Measurements from ENCODE around the gene JARID2.

- TF ChIP-seq CTCF (IDR thresholded peaks at IDR 0.05 in 2 of 3, conservative IDR thresholded peaks at IDR 0.05 in 1 of 3; ENCODE audit: borderline replicate concordance in 1 of 3, insufficient read depth in 1 of 3, low read depth in 2 of 3, low read length in 2 of 3) (no peak), ZBTB33 (IDR thresholded peaks at IDR 0.05; ENCODE audit: extremely low read depth, insufficient replicate concordance, low read length) (no peak), ATF3 (IDR thresholded peaks at IDR 0.05) (no peak), EZH2 (IDR thresholded peaks at IDR 0.05) (no peak), SRF (IDR thresholded peaks at IDR 0.05; ENCODE audit: low read depth) (no peak), POLR2A (IDR thresholded peaks at IDR 0.05; ENCODE audit: borderline replicate concordance, extremely low read depth, insufficient read depth, insufficient read length) (no peak), POLR2AphosphoS5 (IDR thresholded peaks at IDR 0.05; ENCODE audit: low read depth, low read length) (no peak), JUND (IDR thresholded peaks at IDR 0.05) (no peak)
Observed at GRCh38 chr6:15356937-15357336, 111.1 kb downstream of the JARID2 start.
